Activated naive CD4-positive, alpha-beta T cell (primary cell): Measurements from ENCODE around the gene POLR1F.
A peak's percentile ranks its signal among the peaks of the same experiment; 100 is the strongest.
"Not testable (repeated sequence)": the region's sequence is repeated elsewhere in the genome, so short reads cannot be mapped to it uniquely, and the experiment has no call there.

ENCODE experiments used
- DNase-seq, 4 experiments: peaks; one replicate each; lab custom pipeline; 2025; lab: John Stamatoyannopoulos, UW

POLR1F gene

GRCh38 chr7:19708397-19709248, at the start of gene POLR1F:
TSS of gene POLR1F (minus strand) at chr7:19709037. CDS start at chr7:19709016, 21 bp downstream.
- DNase-seq, result peak; percentile 79 to 88 (median 86)

GRCh38 chr7:19754521-19755116, 45.8 kb upstream of the POLR1F start:
- no peak for DNase-seq

- DNase-seq, result no peak
These were observed 43.2 kb upstream of the POLR1F start for GRCh38 chr7:19752020-19752419.

GRCh38 chr7:19749658-19750057, 40.8 kb upstream of the POLR1F start:
- no peak for DNase-seq

GRCh38 chr7:19747740-19748339, 39.0 kb upstream of the POLR1F start:
- DNase-seq, result no peak

GRCh38 chr7:19744075-19744474, 35.2 kb upstream of the POLR1F start:
- no peak for DNase-seq

GRCh38 chr7:19728716-19729115, 19.9 kb upstream of the POLR1F start:
- DNase-seq, result no peak

- no peak for DNase-seq
These were observed 16.9 kb upstream of the POLR1F start for GRCh38 chr7:19725770-19726169.

- no peak for DNase-seq
These were observed 6.7 kb upstream of the POLR1F start for GRCh38 chr7:19715499-19715898.

- peak in 1 of 4 experiments; percentile 8 for DNase-seq
These were observed 4.8 kb upstream of the POLR1F start for GRCh38 chr7:19713676-19714075.

GRCh38 chr7:19709249-19709578, 377 bp upstream of the POLR1F start:
- DNase-seq, result no peak

GRCh38 chr7:19707240-19707639, 1.6 kb downstream of the POLR1F start:
- DNase-seq, result no peak

GRCh38 chr7:19705663-19706062, 3.2 kb downstream of the POLR1F start:
- no peak for DNase-seq

GRCh38 chr7:19701471-19701870, 7.4 kb downstream of the POLR1F start:
- no peak for DNase-seq

- no peak for DNase-seq
These were observed 7.9 kb downstream of the POLR1F start for GRCh38 chr7:19700936-19701335.

GRCh38 chr7:19698331-19698730, 10.5 kb downstream of the POLR1F start:
- DNase-seq, result no peak

GRCh38 chr7:19696926-19697325, 11.9 kb downstream of the POLR1F start:
- DNase-seq, result no peak

GRCh38 chr7:19692111-19692828, 16.6 kb downstream of the POLR1F start:
- DNase-seq, result no peak

GRCh38 chr7:19690736-19691135, 18.1 kb downstream of the POLR1F start:
- no peak for DNase-seq

GRCh38 chr7:19689130-19689529, 19.7 kb downstream of the POLR1F start:
- DNase-seq, result not testable (repeated sequence)

GRCh38 chr7:19681596-19681995, 27.2 kb downstream of the POLR1F start:
- DNase-seq, result no peak

- DNase-seq, result no peak
These were observed 31.7 kb downstream of the POLR1F start for GRCh38 chr7:19677180-19677579.

GRCh38 chr7:19675816-19676215, 33.0 kb downstream of the POLR1F start:
- no peak for DNase-seq
